Neuronal stem cell (in vitro differentiated cells): ENCODE data around the gene GID8.
A peak's percentile ranks its signal among the peaks of the same experiment; 100 is the strongest.

ENCODE experiments used
- DNase-seq: peaks from one replicate; pipeline ENCODE4 v3.0.0-alpha.2; 2013; ENCODE audit warnings: low spot score
- H2AFZ ChIP-seq: one replicate; pipeline ENCODE4 v1.6.1; 2013; ENCODE audit warnings: mild to moderate bottlenecking, low read length, inconsistent platforms
- H2AK5ac ChIP-seq: 2 replicates; pipeline ENCODE4 v1.6.1; 2013; ENCODE audit warnings: low read depth, mild to moderate bottlenecking, inconsistent platforms, low read length, moderate library complexity, mixed read lengths
- H2BK120ac ChIP-seq: 2 replicates; pipeline ENCODE4 v1.6.1; 2013; ENCODE audit warnings: low read depth, mild to moderate bottlenecking, inconsistent platforms, low read length, moderate library complexity, mixed read lengths
- H2BK12ac ChIP-seq: one replicate; pipeline ENCODE4 v1.6.1; 2013; ENCODE audit warnings: low read length, inconsistent platforms
- H2BK15ac ChIP-seq: 2 replicates; pipeline ENCODE4 v1.6.1; 2013; ENCODE audit warnings: mild to moderate bottlenecking, low read length, inconsistent platforms, mixed read lengths
- H2BK5ac ChIP-seq: one replicate; pipeline ENCODE4 v1.6.1; 2013; ENCODE audit warnings: inconsistent platforms, mild to moderate bottlenecking, low read length, moderate library complexity
- H3K14ac ChIP-seq: one replicate; pipeline ENCODE4 v1.6.1; 2013; ENCODE audit warnings: low read length, inconsistent platforms
- H3K18ac ChIP-seq: 2 replicates; pipeline ENCODE4 v1.6.1; 2013; ENCODE audit warnings: low read length, inconsistent platforms
- H3K23ac ChIP-seq: 2 replicates; pipeline ENCODE4 v1.6.1; 2013; ENCODE audit warnings: low read depth, mild to moderate bottlenecking, mixed read lengths, low read length, inconsistent platforms; ENCODE audit not compliant: poor library complexity
- H3K27ac ChIP-seq: replicated peaks from 3 replicates; pipeline ENCODE4 v1.5.1; 2013; ENCODE audit warnings: low read length, inconsistent platforms
- H3K27me3 ChIP-seq, 3 experiments: 2 replicates each; pipeline ENCODE4 v1.6.1; 2013; ENCODE audit warnings: low read length in 3 of 3, mild to moderate bottlenecking in 2 of 3, inconsistent platforms in 1 of 3, low read depth in 1 of 3, mixed read lengths in 1 of 3, moderate library complexity in 1 of 3; ENCODE audit not compliant: control insufficient read depth in 3 of 3, insufficient read depth in 3 of 3
- H3K36me3 ChIP-seq, 2 donors: replicated peaks in 1 of 2; 2 replicates each; pipeline ENCODE4 v1.6.1; 2013; ENCODE audit warnings: low read length in 2 of 2; ENCODE audit not compliant: control insufficient read depth in 2 of 2, insufficient read depth in 2 of 2
- H3K4ac ChIP-seq: 2 replicates; pipeline ENCODE4 v1.6.1; 2013; ENCODE audit warnings: inconsistent platforms, mild to moderate bottlenecking, low read length, moderate library complexity
- H3K4me1 ChIP-seq, 2 donors: 1 replicate in 1 of 2; 2 replicates in 1 of 2; pipeline ENCODE4 v1.6.1; 2013; ENCODE audit warnings: low read length in 2 of 2, low read depth in 1 of 2; ENCODE audit not compliant: control insufficient read depth in 2 of 2, insufficient read depth in 1 of 2
- H3K4me2 ChIP-seq: one replicate; pipeline ENCODE4 v1.6.1; 2013; ENCODE audit warnings: mild to moderate bottlenecking, low read length, inconsistent platforms; ENCODE audit not compliant: insufficient read depth, poor library complexity, severe bottlenecking
- H3K4me3 ChIP-seq, 2 donors: 2 replicates each; pipeline ENCODE4 v1.5.1; 2013; ENCODE audit warnings: low read length in 2 of 2, mild to moderate bottlenecking in 2 of 2, inconsistent platforms in 1 of 2, moderate library complexity in 1 of 2
- H3K79me1 ChIP-seq: one replicate; pipeline ENCODE4 v1.6.1; 2013; ENCODE audit warnings: low read depth, mild to moderate bottlenecking, inconsistent platforms, low read length, moderate library complexity
- H3K9ac ChIP-seq: one replicate; pipeline ENCODE4 v1.6.1; 2013; ENCODE audit warnings: mild to moderate bottlenecking, low read depth, low read length, inconsistent platforms; ENCODE audit not compliant: poor library complexity
- H3K9me3 ChIP-seq, 2 donors: replicated peaks in 1 of 2; 2 replicates each; pipeline versions ENCODE3 to v1.6.1; 2013; ENCODE audit warnings: low read length in 2 of 2, mild to moderate bottlenecking in 2 of 2, inconsistent platforms in 1 of 2, low read depth in 1 of 2, mixed read lengths in 1 of 2, moderate library complexity in 1 of 2; ENCODE audit not compliant: control insufficient read depth in 2 of 2, insufficient read depth in 1 of 2
- H4K8ac ChIP-seq: one replicate; pipeline ENCODE4 v1.6.1; 2013; ENCODE audit warnings: low read depth, mild to moderate bottlenecking, inconsistent platforms, low read length, moderate library complexity
- H4K91ac ChIP-seq: one replicate; pipeline ENCODE4 v1.6.1; 2013; ENCODE audit warnings: low read length, low read depth, mild to moderate bottlenecking, inconsistent platforms; ENCODE audit not compliant: poor library complexity
- WGBS, 2 donors: extraction: QIAGEN DNeasy Blood & Tissue Kit; methylation state at CpG; one replicate each; pipeline ENCODE4 v1.1.7; 2013; ENCODE audit warnings: missing lambda C conversion rate in 2 of 2, mixed read lengths in 1 of 2; ENCODE audit not compliant: insufficient read length in 2 of 2, insufficient replicate concordance in 1 of 2; ENCODE audit errors: extremely low coverage in 2 of 2; 5-methylcytosine and 5-hydroxymethylcytosine counted together

Gene GID8

DNA sequence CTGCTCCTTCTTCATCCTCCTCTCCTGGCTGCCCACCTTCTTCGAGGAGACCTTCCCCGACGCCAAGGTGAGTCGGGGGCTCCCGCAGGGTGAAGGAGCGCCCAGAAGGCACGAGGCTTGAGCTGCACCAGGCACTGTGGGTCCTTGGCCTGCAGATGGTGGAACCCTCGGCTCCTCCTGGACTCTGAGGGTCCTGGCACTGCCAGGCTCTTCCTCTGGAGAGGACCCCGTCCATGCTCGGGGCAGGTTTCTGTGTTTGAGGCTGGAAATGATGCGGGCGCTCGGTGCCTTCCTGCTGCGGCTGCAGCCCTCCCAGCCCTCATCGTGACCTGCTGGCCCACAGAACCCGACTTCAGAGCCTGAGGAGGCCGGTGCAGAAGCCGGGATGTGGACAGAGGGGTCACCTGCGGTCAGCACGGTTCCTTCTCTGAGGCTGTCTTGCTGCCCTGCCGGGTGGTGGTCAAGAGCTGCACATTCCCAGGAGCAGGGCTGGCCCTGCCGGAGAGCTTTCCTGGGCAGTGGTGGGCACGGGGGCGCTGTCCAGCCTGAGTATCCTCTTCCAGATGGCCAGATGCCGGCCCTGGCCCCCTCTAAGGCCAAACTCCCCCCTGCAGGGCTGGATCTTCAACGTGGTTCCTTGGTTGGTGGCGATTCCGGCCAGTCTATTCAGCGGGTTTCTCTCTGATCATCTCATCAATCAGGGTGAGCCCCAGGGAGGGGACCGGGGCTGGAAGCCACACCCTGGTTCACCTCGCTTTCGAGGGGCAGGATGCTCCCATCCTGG lies 25.9 kb downstream of the GID8 start:
- H3K18ac ChIP-seq = peak overlapping the region; percentile 52
- H2AFZ ChIP-seq = no peak overlapping the region
- WGBS, 2 donors = no CpG with 5 or more reads among the region's 32 CpGs
- H3K14ac ChIP-seq = peak overlapping the region; percentile 94
- no peak overlapping the region for H4K91ac ChIP-seq
- no peak overlapping the region for H3K4me3 ChIP-seq
- peaks cover 0 to 2% of the 10 kb centered on the region in 2 donors for H3K9me3 ChIP-seq
- H3K4me1 ChIP-seq = peaks cover 0 to 2% of the 10 kb centered on the region in 2 donors
- no peak overlapping the region for H3K4me2 ChIP-seq
- H4K8ac ChIP-seq = peak overlapping the region; percentile 92
- H3K4ac ChIP-seq = no peak overlapping the region
- peak overlapping the region; percentile 73 for H3K23ac ChIP-seq
- no peak overlapping the region for H2BK120ac ChIP-seq
- H2BK12ac ChIP-seq = no peak overlapping the region
- no peak overlapping the region for H3K9ac ChIP-seq
- DNase-seq = no peak
- H2AK5ac ChIP-seq = peak overlapping the region; percentile 88
- no peaks in the 10 kb centered on the region for H3K36me3 ChIP-seq
- H3K27me3 ChIP-seq = peaks cover 0 to 46% (median 0%) of the 10 kb centered on the region in 3 experiments
- H3K27ac ChIP-seq = no peak overlapping the region
- peak overlapping the region; percentile 58 for H2BK15ac ChIP-seq
- H3K79me1 ChIP-seq = no peaks in the 10 kb centered on the region
- H2BK5ac ChIP-seq = peak overlapping the region; percentile 53

DNA sequence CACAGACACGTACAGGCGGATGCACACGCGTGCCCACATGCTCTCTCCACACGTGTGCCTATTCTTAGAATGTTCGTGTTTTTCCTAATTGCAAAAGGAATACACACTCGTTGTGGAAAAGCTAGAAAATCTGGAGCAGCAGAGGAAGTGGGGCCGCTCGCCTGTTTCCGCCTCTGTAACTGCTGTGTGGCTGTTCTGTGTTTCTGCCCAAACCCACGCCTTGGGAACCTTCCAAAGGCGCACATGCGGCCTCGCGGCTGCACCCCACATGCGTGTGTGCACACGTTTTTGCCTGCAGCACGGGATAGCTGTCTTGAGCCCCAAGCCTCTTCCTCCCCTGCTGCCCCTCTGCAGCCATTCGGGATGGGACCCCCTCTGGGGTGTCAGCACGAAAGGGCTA lies 26.8 kb downstream of the GID8 start:
- H3K27me3 ChIP-seq = peaks cover 0 to 53% (median 0%) of the 10 kb centered on the region in 3 experiments
- no peak overlapping the region for H4K91ac ChIP-seq
- H3K4ac ChIP-seq = no peak overlapping the region
- H3K4me2 ChIP-seq = no peak overlapping the region
- H3K9me3 ChIP-seq = peaks cover 0 to 2% of the 10 kb centered on the region in 2 donors
- peak overlapping the region; percentile 34 for H3K9ac ChIP-seq
- H3K4me1 ChIP-seq = peaks cover 0 to 2% of the 10 kb centered on the region in 2 donors
- no peaks in the 10 kb centered on the region for H3K79me1 ChIP-seq
- no peak overlapping the region for H3K14ac ChIP-seq
- peak overlapping the region; percentile 22 for H2AFZ ChIP-seq
- H2BK12ac ChIP-seq = no peak overlapping the region
- H3K36me3 ChIP-seq = no peaks in the 10 kb centered on the region
- no peak overlapping the region for H4K8ac ChIP-seq
- H2BK120ac ChIP-seq = no peak overlapping the region
- no peak for DNase-seq
- no peak overlapping the region for H3K23ac ChIP-seq
- WGBS, 2 donors = no CpG with 5 or more reads among the region's 20 CpGs
- H2BK15ac ChIP-seq = peak overlapping the region; percentile 45
- peak overlapping the region; percentile 88 for H3K18ac ChIP-seq
- H3K4me3 ChIP-seq = peak overlapping the region in 1 of 2 donors; percentile 36
- H2AK5ac ChIP-seq = peak overlapping the region; percentile 1
- no peak overlapping the region for H2BK5ac ChIP-seq
- no peak overlapping the region for H3K27ac ChIP-seq

- Histone ChIP-seq H3K4me3 (no peak overlapping the region), H3K18ac (peak overlapping the region; percentile 59), H2AK5ac (peak overlapping the region; percentile 91), H3K9me3 (no peaks in the 10 kb centered on the region), H2BK120ac (no peak overlapping the region), H3K27me3 (peaks cover 0 to 59% (median 0%) of the 10 kb centered on the region in 3 experiments), H3K9ac (no peak overlapping the region), H3K4ac (peak overlapping the region; percentile 53), H2BK15ac (peak overlapping the region; percentile 92), H3K23ac (peak overlapping the region; percentile 80), H2BK5ac (peak overlapping the region; percentile 66), H3K79me1 (no peaks in the 10 kb centered on the region), H2BK12ac (no peak overlapping the region), H3K4me1 (no peaks in the 10 kb centered on the region), H4K91ac (no peak overlapping the region), H4K8ac (no peak overlapping the region), H3K4me2 (no peak overlapping the region), H3K36me3 (no peaks in the 10 kb centered on the region), H3K27ac (no peak overlapping the region), H2AFZ (peak overlapping the region; percentile 22), H3K14ac (peak overlapping the region; percentile 38)
- no peak for DNase-seq
- WGBS, 2 donors = no CpG with 5 or more reads among the region's 19 CpGs
Observed at GRCh38 chr20:62965363-62965771, 27.4 kb downstream of the GID8 start.
